G401 (cell line): ENCODE measurements around the gene IFI35. TPM values are rescaled to one million over a fixed set of nuclear protein-coding genes. Genes with fewer than 3 reads are reported as not detected.

Experiments
- DNase-seq: peaks from one replicate; pipeline ENCODE4 v3.0.0-alpha.2; 2015; ENCODE audit warnings: low spot score
- in situ Hi-C: cut with HindIII; loops from 2 replicates; pipeline ENCODE4 v1.10.0; 2016; ENCODE audit warnings: low sequenced_read_pairs, mixed read lengths
- total RNA-seq: library from RNA; depleted of rRNA; stranded (reverse); fragments of >200 nt; shearing (Covaris generic); gene quantifications from 2 replicates; pipeline ENCODE4 v1.2.3, GENCODE V29; 2014

The IFI35 gene
- total RNA-seq, 1 experiment from 2014 or later = 41.6 TPM

DNA sequence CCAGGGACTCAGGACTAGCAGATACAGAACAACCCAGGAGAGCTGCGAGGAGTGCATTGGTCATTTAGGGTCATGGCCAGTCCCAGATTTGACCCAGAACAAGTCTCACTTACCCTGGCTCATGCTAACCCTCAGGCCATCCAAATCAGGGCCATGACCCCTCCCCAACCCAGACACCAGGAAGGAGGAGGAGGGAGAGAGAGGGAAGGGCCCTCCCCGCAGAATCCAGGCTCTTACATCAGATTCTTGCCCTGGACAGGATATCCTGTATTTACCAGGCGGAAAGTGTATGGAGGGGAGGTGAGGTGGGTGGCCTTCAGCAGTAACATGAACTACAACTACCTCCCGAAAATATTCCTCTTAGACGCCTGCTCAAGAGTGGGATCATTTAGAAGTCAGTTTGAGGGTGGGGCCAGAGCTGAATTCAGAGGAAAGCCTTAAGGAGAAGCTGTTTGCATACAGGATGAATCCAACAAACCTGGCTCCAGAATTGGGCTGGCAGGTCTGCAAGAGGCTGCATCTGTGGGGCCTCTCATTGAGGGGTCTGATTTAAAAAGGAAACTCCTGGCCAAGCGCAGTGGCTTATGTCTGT lies 13.5 kb downstream of the IFI35 start:
- in situ Hi-C loops = no loop called here
- no peak for DNase-seq

DNA sequence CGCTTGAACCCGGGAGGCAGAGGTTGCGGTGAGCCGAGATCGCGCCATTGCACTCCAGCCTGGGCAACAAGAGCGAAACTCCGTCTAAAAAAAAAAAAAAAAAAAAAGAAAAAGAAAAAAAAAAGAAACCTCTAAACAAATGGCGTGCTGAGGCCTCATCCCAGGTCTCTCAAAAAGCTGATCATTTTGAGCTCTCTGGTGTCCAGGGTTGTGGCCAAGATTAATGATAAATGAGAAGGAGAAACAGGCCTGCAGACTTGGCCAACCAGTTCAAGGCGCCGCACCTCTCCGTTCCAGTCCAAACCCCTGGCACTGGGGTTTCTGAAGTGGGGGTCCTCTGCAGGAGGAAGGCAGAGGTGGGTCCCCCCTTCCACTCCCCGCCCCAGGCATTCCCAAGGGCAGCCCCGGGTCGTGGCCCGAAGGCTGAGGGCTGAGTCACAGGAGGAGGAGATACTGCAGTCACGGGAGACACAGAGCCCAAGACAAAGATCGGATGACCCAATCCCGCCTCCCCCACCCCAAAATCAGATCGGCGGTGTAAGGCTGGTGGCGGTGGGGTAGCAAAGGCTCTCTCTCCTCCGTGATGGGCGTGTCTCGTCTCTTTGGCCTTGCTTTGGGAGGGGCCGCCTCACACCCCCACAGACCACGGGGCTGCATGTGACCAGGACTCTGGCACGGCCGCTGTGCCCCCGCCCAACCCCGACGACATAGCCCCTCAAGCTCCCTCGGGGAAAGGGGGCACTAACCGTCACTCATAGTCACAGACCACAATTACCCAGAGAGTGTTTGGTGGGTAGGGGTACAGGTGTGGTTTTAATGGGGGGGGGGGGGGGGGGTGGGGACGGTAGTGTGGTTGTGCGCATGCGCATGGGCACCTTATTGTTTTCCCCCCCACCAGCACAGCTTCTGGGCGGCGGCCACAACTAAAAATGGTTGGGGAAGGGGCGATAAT lies 14.5 kb downstream of the IFI35 start:
- in situ Hi-C loops = no loop called here
- peak; percentile 48 for DNase-seq

DNA sequence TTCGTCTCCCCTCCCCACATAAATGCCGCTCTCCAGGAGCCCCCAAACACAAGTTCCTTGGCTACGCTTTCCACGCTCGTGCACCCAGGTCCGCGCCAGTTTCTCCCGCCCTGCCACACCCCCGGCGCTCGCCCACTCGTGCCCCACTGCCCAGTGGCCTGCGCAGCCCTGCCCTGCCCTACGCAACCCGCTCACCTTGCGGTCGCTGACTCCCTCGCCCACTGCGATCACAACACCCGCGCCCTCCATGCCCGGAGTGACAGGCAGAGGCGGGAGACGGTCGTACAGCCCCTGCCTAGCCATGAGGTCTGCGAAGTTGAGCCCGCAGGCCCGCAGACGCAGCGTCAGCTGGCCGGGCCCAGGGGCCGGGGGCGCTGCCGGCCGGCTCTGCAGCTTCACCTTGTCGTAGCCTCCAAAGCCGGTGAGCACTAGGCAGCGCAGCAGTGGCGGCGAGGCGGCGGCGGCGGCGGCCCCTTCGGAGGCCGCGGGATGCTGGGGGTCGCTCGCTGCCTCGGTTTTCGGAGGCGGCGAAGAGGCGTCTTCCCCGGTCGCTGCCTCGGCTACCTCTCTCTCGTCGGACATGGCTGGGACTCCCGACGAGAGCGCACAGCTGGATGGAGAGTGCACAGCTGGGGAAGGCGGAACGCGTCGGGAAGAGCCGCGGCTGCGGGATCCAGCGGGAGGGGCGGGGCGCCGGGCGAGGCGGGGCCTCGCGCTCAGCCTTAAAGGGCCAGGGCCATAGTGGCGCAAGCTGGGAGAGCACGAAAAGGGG lies 15.3 kb downstream of the IFI35 start, which contains the start of gene VAT1:
Gene VAT1 (minus strand): TSS at position 645 of the 772 bp plus-strand sequence. CDS start 63 bp downstream, at position 582.
- in situ Hi-C loops = no loop called here
- peak; percentile 76 for DNase-seq

DNA sequence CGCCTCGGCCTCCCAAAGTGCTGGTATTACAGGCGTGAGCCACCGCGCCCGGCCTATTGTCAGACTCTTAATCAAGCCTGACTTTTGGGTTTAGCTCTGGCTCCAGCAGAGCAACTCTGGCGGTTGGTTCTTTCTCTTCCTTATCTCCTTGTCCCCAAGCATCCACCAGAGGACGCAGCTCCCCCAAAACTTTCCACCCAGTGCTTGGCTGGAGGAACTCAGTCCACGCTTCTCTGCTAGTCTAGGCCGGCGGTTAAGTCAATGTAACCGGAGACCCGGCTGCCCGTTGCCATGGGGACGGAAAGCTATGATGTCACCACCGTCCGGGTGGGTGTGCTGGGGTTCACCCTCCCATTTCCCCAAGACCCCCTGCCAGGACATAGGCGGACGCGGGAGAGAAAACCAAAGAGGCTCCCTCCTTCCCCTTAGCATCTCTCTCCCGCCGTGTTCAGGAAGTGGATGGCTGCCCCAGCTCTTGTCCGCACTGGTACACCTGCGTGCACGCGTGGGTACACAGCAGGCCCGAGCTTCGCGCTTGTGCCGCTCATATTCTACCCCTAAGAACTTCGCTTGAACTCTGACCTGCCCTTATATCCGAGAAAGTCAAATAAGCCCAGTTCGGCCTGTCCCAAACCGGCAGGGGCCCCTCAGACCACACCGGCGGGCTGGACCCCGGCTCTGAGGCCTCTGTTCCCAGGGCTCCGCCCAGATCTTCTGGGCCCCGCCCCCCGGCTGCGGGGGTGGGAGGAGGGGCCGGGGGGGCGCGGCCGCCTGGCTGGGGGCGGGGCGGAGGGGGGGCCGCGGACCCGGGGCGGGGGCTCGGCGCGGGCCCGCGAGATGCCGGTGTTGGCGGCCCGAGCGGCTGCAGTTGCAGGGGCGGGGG lies 18.1 kb downstream of the IFI35 start, which contains the start of gene RND2:
Gene RND2 (plus strand): TSS at position 825 of the 883 bp plus-strand sequence. CDS start 117 bp downstream, outside the sequence.
- in situ Hi-C loops = no loop called here
- peak; percentile 91 for DNase-seq

DNA sequence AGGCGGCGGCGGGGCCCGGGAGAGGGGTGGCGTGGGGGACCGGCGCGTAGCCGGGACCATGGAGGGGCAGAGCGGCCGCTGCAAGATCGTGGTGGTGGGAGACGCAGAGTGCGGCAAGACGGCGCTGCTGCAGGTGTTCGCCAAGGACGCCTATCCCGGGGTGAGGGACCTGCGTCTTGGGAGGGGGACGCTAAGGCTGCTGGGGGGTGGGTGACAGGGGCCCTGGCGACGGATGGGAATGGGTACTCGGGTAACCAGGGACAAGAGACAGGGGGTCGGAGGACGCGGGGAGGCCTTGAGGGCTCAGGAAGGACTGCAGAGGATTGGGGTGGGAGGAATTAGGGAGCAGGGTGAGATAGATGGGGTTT lies 18.7 kb downstream of the IFI35 start:
- DNase-seq = no peak
- in situ Hi-C loops = no loop called here

DNA sequence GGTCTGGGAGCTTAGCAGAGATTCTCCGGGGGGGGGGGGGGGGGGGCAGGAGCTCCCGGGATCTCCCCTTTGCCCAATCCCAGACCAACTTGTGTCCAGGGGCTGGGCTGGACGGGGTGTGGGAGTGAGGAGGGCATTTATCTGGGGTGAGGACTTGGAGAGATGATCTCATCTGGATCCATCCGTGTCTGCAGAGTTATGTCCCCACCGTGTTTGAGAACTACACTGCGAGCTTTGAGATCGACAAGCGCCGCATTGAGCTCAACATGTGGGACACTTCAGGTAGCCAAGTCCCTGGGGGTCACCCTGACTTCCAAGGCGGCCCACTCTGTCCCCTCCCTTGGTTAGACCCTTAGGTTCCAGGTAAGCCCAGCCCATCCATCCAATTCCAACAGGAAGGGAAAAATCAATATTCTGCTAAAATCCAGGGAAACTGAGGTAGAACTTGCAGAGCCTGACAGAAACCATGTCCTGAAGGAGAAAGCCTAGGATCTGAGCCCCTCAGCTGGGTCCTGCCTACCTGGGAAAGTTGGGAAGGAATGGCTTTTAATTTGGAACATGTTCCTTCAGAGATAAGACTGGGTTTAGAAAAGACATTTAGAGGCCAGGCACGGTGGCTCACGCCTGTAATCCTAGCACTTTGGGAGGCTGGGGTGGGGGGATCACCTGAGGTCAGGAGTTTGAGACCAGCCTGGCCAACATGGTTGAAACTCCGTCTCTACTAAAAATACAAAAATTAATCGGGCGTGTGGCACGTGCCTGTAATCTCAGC lies 19.4 kb downstream of the IFI35 start:
- in situ Hi-C loops = no loop called here
- DNase-seq = no peak

DNA sequence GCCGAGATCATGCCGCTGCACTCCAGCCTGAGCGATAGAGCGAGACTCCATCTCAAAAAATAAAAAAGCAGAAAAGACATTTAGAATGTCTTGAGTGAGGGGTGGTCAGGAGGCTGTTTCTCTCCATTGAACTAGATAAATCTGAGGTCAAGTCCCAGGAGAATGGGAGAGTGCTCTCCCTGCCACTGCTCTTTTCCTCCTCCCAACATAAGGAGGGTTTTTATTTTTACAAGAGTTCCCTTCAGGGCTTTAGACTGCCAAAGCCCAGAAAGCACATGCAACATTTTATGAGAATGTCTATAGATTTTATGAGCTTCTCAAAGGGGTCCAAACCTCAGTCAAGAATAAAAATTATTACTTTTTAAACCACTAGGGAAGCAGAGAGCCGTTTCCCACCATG lies 20.0 kb downstream of the IFI35 start:
- no peak for DNase-seq
- in situ Hi-C loops = no loop called here

DNA sequence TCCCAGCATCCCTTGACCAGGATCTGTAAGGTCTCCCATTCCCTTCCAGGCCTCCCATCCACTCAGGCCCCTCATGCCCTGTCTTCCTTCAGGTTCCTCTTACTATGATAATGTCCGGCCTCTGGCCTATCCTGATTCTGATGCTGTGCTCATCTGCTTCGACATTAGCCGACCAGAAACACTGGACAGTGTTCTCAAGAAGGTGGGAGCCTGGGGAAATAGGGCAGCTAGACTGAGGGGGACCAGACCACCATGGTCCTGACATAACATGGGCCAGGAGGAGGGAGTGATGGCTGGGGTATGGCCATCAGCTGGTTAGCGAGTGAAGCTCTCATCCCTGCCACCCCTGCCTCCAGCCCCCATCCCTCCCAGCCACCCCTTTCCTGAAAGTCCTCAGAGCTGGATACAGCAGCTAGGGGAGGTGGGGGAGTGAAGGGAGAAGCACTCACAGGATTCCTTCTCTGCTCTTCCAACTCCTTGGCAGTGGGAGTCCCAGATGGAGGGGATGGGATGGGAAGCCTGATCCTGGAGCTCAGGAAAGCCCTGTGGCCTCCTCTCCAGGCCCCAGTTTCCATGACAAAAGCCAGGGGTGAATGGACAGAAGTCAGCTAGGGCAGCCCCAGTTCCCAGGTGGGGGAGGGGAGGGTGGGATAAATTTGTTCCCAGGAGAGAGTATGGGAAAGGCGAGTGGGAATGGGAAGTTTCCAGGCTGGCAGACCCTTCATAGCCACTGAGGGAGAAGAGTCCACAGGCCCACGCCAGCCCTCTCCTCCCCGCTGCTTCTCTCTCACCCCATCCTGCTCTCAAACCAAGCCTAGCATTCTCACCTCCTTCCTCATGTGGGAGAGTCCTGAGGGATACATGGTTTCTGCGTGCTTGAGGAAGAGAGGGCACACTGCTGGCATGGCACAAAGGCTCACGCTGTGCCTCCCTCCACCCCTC lies 20.8 kb downstream of the IFI35 start:
- no peak for DNase-seq
- in situ Hi-C loops = no loop called here

DNA sequence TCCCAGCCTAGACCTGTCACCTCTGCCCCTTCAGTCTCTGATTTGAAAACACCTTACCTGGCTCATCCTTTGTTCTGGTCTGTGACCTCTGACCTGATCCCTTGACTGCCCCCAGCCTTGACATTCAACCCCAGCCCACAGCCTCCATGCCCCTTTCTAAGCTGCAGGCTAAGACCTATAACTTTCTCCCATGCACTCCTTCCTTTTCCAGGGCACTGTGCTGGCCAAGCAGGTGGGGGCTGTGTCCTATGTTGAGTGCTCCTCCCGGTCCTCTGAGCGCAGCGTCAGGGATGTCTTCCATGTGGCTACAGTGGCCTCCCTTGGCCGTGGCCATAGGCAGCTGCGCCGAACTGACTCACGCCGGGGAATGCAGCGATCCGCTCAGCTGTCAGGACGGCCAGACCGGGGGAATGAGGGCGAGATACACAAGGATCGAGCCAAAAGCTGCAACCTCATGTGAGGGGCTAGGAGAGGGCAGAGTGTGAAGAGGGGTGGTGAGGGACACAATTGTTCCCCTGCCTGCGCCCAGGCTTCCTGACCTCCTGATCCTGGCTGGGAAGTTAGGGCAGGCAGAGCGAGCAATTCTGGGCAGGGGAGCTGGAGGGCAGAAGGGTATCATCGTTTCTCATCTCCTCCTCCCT lies 21.8 kb downstream of the IFI35 start:
- in situ Hi-C loops = no loop called here

DNA sequence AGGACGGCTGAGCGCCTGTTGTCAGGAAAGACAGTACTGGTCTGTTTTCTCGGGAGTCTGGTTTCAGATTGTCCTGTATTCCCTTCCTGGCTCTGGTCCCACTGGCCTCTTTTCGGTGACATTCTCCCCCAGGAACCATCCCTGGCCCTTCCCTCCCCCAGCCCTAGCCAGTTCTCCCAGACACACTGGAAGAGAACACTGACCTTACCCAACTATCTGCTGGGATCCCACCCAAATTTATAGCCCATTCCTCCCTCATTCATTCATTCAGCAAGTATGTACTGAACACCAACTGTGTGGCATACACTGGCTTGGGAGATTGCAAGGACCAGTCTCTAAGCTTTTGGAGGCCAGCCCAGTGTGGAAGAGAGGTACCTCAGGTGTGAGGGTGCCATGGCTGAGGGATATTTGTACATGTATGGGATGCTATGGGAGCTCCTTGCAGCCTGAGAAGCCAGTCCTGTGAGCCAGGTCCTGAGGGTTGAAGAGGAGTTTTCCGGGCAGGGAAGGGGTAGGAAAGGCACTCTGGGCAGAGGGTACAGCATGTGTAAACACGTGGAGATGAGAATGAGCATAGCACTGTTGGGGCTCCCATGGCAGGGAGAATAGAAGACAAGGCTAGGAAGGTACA lies 23.7 kb downstream of the IFI35 start:
- in situ Hi-C loops = loop anchor here (5.0 kb wide), 1 partner anchor 87 kb away; no protein-coding TSS in a partner anchor
- DNase-seq = peak; percentile 40

More for the DNA sequence above, 21.8 kb downstream of the IFI35 start:
- no peak for DNase-seq

DNA sequence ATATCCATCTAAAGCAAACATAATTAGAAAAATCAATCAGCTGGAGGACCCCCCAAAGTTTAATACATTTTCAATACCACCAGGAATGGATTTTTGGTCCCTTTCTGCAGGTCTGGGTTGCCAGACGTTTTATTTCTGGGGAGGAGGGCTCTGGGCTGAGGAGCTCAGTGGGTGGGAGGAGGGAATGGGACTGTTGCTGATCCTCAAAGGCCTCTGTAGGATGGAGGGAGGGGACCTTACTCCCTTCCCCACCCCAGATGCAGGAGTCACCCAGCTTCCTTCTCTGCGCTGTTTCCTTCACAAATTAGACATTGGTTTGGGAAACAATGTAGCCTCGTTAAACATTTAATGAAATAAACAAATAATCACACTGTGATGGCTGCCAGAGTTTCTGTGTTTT lies 25.1 kb downstream of the IFI35 start:
- in situ Hi-C loops = loop anchor here (5.0 kb wide), 1 partner anchor 86 kb away; no protein-coding TSS in a partner anchor
- no peak for DNase-seq

DNA sequence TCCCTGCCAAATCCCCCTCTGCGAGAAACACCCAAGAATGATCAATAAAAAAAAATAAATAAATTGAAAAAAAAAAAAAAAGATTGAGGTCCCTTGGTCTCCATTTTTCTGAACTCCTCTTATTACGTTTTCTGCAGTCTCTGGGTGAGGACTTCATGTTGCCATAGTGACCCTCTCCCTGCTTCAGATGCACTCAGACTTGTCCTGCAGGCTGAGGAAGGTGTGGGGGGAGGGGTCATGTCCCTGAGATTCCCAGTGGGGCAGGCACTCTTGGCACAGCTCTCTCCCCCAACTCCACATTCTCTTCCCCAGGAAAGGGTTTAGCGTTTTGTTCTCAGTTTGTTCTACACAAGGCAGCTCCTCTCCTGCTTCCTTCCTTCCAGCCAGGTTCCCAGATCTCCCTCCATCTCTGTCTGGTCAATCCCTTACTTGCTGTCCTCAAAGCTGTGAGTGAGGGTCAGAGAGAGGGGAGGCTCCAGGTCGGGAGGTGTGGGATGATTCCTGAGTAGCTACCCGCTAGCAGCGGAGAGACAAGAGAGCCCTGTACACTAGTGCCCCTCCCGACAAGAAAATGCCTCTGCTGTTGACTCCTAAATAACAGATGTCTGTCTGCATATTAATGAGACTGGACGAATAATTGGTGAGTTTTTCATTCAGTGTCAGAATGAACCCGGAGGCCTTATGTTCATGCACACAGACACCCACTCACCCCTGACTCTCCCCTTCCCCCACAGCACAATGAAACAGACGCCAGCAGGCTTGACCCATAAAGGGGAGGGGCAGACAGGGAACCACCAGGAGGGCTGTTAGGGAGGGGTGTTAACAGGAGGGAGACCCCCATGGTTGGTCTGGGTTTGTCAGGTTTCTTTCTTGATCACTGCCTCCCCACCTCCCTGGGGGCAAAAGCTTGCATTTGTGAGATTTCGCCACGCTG lies 27.6 kb downstream of the IFI35 start:
- in situ Hi-C loops = loop anchor here (5.0 kb wide), 1 partner anchor 83 kb away; no protein-coding TSS in a partner anchor
- no peak for DNase-seq

DNA sequence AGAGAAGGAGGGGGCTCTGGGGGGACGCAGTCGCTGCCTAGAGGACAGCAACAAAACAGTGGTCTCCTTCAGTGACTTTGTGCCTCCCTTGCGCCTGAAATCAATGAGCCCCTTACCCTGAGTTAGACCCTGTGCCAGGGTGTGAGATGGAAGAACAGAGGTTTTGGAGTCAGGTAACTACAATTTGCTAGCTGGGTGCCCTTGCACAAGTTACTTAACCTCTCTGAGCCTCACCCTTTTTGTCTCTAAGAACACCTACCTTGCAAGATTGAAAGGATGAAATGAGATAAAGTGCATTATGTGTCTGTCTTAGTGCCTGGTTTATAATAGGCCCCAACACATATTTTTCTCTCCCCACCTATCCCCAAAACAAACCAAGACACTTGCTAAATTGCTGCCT lies 28.3 kb downstream of the IFI35 start:
- in situ Hi-C loops = loop anchor here (5.0 kb wide), 1 partner anchor 82 kb away; no protein-coding TSS in a partner anchor
- no peak for DNase-seq

DNA sequence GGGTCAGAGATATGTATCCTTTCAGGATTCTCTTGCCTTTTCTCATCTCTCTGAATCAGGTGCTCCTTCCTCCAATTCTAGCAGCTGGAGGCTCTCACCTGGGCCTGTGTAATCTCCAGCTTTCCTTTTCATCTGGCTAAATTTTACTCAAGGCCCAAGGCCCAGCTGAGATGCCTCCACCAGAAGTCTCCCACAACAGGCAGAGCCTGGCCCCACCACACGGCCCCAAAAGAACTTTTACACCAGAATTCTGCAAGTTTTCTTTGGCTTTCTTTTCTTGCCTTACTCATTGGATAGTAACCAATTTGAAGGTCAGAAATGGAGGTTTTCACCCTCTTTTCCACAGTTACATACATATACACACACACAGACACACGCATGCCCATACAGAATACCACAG lies 33.1 kb downstream of the IFI35 start:
- in situ Hi-C loops = no loop called here
- DNase-seq = no peak

DNA sequence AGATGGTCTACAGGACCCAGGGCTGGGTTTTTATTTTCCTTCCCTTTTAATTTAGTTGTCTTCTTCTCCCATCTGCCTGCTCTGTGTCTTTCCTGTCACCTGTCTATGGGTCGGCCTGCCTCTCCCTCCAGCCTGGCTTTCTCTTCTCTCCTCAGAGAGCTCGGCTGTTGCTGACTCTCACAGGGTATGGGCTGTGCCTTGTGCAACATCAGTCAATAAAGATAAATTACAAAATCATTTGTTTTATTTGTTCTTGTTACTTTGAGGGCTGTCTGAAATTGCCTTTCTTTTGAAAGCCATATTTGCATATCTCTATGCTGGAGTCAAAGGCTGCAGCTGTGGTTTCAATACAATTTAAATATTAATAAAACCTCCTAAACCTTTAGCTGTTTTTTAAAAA lies 34.1 kb downstream of the IFI35 start:
- in situ Hi-C loops = no loop called here

More for the DNA sequence above, 34.1 kb downstream of the IFI35 start:
- no peak for DNase-seq
